Measurements from ENCODE around the gene AUTS2.

DNA sequence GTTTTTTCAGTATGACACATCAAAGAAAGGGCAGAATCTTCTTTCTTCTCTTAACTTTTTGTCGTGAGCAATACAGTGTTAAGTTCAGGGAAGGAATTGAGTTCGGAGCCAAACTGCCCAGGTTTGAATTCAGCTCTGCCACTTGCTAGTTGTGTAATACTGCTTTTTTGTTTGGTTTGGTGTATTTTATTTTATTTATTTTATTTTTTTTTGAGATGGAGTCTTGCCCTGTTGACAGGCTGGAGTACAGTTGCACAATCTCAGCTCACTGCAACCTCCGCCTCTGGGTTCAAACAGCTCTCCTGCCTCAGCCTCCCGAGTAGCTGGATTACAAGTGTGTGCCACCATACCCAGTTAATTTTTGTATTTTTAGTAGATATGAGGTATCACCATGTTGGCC, 993.9 kb downstream of the AUTS2 start:
- no peak for TF ChIP-seq ZNF274 (IDR thresholded peaks at IDR 0.05; ENCODE audit: low read length)
- no peak for TF ChIP-seq ZNF274 (tag by site-specific recombination; IDR thresholded peaks at IDR 0.05; ENCODE audit: borderline replicate concordance)
- no peak for TF ChIP-seq CTCF (tag by site-specific recombination; IDR thresholded peaks at IDR 0.05)
- TF ChIP-seq, protein P1, sequence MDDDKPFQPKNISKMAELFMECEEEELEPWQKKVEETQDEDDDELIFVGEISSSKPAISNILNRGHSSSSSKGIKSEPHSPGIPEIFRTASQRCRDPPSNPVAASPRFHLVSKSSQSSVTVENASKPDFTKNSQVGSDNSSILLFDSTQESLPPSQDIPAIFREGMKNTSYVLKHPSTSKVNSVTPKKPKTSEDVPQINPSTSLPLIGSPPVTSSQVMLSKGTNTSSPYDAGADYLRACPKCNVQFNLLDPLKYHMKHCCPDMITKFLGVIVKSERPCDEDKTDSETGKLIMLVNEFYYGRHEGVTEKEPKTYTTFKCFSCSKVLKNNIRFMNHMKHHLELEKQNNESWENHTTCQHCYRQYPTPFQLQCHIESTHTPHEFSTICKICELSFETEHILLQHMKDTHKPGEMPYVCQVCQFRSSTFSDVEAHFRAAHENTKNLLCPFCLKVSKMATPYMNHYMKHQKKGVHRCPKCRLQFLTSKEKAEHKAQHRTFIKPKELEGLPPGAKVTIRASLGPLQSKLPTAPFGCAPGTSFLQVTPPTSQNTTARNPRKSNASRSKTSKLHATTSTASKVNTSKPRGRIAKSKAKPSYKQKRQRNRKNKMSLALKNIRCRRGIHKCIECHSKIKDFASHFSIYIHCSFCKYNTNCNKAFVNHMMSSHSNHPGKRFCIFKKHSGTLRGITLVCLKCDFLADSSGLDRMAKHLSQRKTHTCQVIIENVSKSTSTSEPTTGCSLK (tag by site-specific recombination; IDR thresholded peaks at IDR 0.05): no peak
- no peak for TF ChIP-seq BCL11A (tag by site-specific recombination; IDR thresholded peaks at IDR 0.05; ENCODE audit: low read depth)
- TF ChIP-seq, protein P2, sequence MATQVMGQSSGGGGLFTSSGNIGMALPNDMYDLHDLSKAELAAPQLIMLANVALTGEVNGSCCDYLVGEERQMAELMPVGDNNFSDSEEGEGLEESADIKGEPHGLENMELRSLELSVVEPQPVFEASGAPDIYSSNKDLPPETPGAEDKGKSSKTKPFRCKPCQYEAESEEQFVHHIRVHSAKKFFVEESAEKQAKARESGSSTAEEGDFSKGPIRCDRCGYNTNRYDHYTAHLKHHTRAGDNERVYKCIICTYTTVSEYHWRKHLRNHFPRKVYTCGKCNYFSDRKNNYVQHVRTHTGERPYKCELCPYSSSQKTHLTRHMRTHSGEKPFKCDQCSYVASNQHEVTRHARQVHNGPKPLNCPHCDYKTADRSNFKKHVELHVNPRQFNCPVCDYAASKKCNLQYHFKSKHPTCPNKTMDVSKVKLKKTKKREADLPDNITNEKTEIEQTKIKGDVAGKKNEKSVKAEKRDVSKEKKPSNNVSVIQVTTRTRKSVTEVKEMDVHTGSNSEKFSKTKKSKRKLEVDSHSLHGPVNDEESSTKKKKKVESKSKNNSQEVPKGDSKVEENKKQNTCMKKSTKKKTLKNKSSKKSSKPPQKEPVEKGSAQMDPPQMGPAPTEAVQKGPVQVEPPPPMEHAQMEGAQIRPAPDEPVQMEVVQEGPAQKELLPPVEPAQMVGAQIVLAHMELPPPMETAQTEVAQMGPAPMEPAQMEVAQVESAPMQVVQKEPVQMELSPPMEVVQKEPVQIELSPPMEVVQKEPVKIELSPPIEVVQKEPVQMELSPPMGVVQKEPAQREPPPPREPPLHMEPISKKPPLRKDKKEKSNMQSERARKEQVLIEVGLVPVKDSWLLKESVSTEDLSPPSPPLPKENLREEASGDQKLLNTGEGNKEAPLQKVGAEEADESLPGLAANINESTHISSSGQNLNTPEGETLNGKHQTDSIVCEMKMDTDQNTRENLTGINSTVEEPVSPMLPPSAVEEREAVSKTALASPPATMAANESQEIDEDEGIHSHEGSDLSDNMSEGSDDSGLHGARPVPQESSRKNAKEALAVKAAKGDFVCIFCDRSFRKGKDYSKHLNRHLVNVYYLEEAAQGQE (tag by site-specific recombination; IDR thresholded peaks at IDR 0.05): no peak
- TF ChIP-seq, protein P3, sequence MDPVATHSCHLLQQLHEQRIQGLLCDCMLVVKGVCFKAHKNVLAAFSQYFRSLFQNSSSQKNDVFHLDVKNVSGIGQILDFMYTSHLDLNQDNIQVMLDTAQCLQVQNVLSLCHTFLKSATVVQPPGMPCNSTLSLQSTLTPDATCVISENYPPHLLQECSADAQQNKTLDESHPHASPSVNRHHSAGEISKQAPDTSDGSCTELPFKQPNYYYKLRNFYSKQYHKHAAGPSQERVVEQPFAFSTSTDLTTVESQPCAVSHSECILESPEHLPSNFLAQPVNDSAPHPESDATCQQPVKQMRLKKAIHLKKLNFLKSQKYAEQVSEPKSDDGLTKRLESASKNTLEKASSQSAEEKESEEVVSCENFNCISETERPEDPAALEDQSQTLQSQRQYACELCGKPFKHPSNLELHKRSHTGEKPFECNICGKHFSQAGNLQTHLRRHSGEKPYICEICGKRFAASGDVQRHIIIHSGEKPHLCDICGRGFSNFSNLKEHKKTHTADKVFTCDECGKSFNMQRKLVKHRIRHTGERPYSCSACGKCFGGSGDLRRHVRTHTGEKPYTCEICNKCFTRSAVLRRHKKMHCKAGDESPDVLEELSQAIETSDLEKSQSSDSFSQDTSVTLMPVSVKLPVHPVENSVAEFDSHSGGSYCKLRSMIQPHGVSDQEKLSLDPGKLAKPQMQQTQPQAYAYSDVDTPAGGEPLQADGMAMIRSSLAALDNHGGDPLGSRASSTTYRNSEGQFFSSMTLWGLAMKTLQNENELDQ (tag by site-specific recombination; IDR thresholded peaks at IDR 0.05; ENCODE audit: low read depth): no peak
- no peak for TF ChIP-seq ZNF654 (tag by site-specific recombination; IDR thresholded peaks at IDR 0.05; ENCODE audit: low read depth)
